Posterior cingulate gyrus (tissue), 11 donors: ENCODE measurements around the gene IDH2.

Source experiments
- DNase-seq, 10 donors: peaks; one replicate each; pipeline versions ENCODE4 v3.0.0 to v3.0.0-alpha.2; 2020 to 2021; ENCODE audit warnings: mixed read lengths in 3 of 10
- intact Hi-C: fragments of 100-400 bp; cut with DNase I; formaldehyde crosslinking; loops from one replicate; pipeline ENCODE4 v1.15.1; 2023

Gene IDH2

GRCh38 chr15:90049666-90050604 lies 52.3 kb downstream of the IDH2 start:
- intact Hi-C loops: no loop called here

GRCh38 chr15:90049030-90049429 lies 53.2 kb downstream of the IDH2 start:
- intact Hi-C loops: no loop called here
- no peak for DNase-seq

More at GRCh38 chr15:90049666-90050604, 52.3 kb downstream of the IDH2 start:
- peak in 3 of 10 donors; percentile 52 to 91 (median 90) for DNase-seq

GRCh38 chr15:90047956-90048575 lies 54.2 kb downstream of the IDH2 start:
- intact Hi-C loops: no loop called here
- DNase-seq: peak in 1 of 10 donors; percentile 70

DNA sequence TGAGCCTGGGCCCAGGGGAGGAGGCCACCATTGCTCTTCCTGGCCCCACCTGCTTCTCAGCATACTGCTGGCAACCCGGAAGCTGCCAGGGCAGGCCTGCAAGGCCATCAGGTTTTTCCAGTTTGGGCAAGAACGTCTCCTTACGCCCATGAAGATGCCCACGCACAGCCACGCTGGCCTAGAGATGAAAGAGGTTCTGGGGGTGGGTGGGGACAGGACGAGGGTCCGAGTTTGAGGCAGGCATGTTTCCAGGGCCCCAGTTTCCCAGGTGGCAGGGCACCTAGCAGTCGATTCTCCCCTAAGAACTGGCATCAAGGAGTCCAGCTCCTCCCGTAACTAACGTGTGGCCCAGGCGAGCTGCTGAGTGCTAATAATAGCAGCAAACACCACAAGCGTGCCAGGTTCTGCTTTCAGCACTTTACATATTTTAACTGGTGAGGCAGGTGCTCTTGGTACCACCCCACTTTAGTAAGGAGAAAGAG lies 55.3 kb downstream of the IDH2 start:
- intact Hi-C loops: no loop called here

GRCh38 chr15:90046289-90046688 lies 56.0 kb downstream of the IDH2 start:
- intact Hi-C loops: no loop called here
- peak in 1 of 10 donors; percentile 27 for DNase-seq

More for the DNA sequence above, 55.3 kb downstream of the IDH2 start:
- DNase-seq: peak in 1 of 10 donors; percentile 59

GRCh38 chr15:90044916-90045371 lies 57.3 kb downstream of the IDH2 start:
- DNase-seq: no peak
- intact Hi-C loops: no loop called here

GRCh38 chr15:90044191-90044590 lies 58.1 kb downstream of the IDH2 start:
- intact Hi-C loops: no loop called here
- DNase-seq: peak in 1 of 10 donors; percentile 72

- DNase-seq: no peak
- intact Hi-C loops: no loop called here
Measured at GRCh38 chr15:90043530-90044010, 58.7 kb downstream of the IDH2 start.

DNA sequence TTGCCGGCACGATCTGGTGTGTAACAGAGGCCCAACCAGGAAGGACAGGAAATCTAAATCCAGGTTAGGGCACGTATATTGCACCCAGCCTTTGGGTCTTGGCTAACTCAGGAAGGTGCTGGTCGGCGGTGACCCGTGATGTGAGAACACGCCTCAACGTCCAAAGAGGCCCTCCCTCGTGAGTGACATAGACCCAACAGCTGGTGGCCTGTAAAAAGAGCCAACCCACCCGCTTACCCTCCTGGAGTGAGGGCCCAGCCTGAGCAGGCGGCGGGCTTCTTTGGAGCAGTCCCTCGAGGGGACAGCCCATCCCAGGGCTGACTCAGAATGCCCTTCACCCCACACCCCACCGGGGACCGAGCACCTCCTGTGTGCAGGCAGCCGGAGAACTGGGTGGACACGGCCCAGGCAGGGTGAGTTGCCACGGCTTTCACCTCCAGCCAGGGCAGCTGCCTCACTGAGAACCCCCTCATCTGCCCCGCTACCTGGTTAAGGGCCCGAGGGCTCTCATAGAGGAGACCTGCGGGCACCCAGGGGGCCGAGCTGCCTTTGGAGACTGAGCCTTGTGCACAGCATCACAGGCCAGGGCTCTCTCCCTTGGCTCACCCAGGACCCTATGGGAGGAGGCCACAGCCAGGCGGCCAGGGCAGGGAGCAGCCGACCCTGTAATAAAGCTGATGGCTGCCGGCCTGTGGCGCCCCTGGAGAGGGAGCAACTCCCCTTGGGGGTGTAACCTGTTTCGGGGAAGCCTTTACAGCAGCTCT lies 59.3 kb downstream of the IDH2 start:
- intact Hi-C loops: no loop called here
- DNase-seq: peak in 2 of 10 donors; percentile 67 to 76

DNA sequence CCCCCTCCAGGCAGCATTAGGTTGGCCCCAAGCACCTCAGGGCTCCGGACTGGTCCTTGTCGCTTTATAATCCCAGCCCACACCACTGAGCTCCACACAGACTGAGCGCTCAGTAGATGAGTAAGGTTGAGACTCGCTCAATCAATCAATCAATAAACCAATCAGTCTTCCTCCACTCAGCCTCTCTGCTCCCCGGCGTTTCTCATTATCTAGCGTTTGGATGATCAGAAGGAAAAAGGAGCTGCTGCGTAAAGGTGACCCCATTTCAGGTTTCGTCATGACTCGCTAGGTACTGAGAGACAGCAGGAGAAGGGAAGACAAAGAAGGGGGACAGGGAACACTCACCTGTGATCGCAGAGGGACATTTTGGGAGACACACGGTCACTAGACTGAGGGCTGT lies 59.9 kb downstream of the IDH2 start:
- DNase-seq: peak in 1 of 10 donors; percentile 12
- intact Hi-C loops: no loop called here

- peak in 3 of 10 donors; percentile 37 to 72 (median 37) for DNase-seq
- intact Hi-C loops: no loop called here
Measured at GRCh38 chr15:90040618-90041017, 61.6 kb downstream of the IDH2 start.

GRCh38 chr15:90039996-90040395 lies 62.3 kb downstream of the IDH2 start:
- peak in 3 of 10 donors; percentile 44 to 81 (median 56) for DNase-seq
- intact Hi-C loops: no loop called here

GRCh38 chr15:90038632-90039095 lies 63.6 kb downstream of the IDH2 start:
- DNase-seq: peak in 1 of 10 donors; percentile 49
- intact Hi-C loops: no loop called here

DNA sequence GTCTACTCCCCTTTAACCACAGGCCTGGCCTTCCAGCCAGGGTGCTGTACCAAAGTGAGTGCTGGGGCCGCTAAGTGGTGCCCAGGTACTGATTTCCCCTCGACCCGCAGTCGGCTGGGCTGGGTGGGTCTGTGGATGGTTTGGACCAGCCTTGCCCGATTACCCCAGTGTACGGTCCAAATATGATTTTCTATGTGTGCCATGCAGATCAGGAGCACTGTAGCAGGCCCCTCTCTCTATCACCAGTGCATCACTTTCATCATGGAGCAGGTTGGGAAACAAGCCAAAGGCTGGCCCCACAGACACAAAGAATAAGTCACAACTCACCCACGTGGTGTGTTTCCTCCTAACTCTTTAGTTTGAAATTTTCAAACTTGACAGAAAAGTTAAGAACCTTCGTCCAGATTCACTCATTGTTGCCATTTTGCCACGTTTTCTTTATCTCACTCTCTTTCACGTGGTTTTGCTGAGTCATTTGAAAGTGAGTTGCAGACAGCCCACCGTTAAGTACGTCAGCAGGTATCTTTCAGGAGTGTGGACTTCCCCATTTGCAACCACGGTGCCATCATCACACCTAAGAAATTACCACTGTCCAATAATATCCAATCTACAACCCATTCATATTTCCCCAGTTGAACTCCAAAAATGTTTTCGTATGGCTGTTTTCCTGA lies 64.2 kb downstream of the IDH2 start:
- intact Hi-C loops: no loop called here
- DNase-seq: peak in 2 of 10 donors; percentile 33 to 44

DNA sequence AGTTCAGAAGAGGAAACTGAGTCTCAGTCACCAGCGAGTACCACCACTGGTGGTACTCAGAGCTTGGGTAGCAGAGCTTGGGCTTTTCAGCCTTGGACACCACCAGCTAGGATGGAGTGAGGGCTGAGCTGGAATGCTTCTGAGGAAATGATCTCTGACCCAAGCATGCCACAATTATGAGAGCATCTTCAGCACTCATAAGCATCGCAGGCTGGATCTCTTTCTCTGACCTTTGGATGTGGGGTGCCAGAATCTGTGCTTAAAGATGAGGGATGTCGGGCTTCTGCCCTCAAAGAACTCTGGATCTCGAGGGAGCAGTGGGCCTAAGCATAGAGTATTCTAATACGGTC lies 64.8 kb downstream of the IDH2 start:
- intact Hi-C loops: no loop called here
- DNase-seq: peak in 2 of 10 donors; percentile 5 to 15

- DNase-seq: peak in 4 of 10 donors; percentile 13 to 52 (median 29)
- intact Hi-C loops: no loop called here
Measured at GRCh38 chr15:90036806-90037510, 65.3 kb downstream of the IDH2 start.

- intact Hi-C loops: no loop called here
- DNase-seq: peak in 4 of 10 donors; percentile 9 to 46 (median 27)
Measured at GRCh38 chr15:90036343-90036742, 65.9 kb downstream of the IDH2 start.

DNA sequence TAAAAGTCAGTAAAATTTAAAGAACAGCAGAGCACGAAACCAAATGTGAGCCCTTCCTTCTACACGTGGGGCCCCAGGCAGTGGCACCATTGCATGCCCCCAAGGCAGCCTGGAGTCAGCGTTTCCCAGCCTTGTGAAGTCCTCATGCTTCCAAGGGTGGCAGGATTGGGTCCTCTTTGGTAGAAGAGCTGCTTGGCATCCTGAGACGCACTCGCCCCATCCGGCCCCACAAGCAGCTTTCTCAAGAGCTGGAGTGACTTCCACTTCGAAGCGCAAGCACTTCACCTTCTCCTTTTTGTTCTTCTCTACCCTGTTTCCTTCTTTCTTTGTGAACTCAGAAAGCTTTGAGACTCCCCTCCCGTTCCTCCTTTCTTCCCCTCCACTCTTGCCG lies 66.4 kb downstream of the IDH2 start:
- intact Hi-C loops: no loop called here
- DNase-seq: peak in 4 of 10 donors; percentile 25 to 83 (median 60)
